RWPE2 (cell line): ENCODE results near the gene FANCC.
A peak's percentile ranks its signal among the peaks of the same experiment; 100 is the strongest.

Experiments
- ATAC-seq: fragments of 200-7000 bp; cut with Tn5 transposase; 3 replicates; pipeline ENCODE4 v1.9.1; 2021; ENCODE audit warnings: low read depth
- DNase-seq: peaks from one replicate; pipeline ENCODE4 v3.0.0-alpha.2; 2020; ENCODE audit warnings: low spot score
- H3K27ac ChIP-seq: fragments of 450-650 bp; 2 replicates; pipeline ENCODE4 v1.5.1; 2017; ENCODE audit warnings: mild to moderate bottlenecking; ENCODE audit not compliant: poor library complexity, severe bottlenecking
- H3K27me3 ChIP-seq: fragments of 250-450 bp; sonication (Bioruptor Pico); 2 replicates; pipeline ENCODE4 v1.5.1; 2021; ENCODE audit warnings: mild to moderate bottlenecking, moderate library complexity; ENCODE audit not compliant: insufficient read depth, poor library complexity, severe bottlenecking
- H3K36me3 ChIP-seq: fragments of 250-450 bp; sonication (Bioruptor Pico); 2 replicates; pipeline ENCODE4 v1.5.1; 2020; ENCODE audit warnings: low read depth, mild to moderate bottlenecking, moderate library complexity
- H3K4me1 ChIP-seq: fragments of 250-450 bp; sonication (Bioruptor Pico); 2 replicates; pipeline ENCODE4 v1.5.1; 2021; ENCODE audit warnings: mild to moderate bottlenecking, moderate library complexity; ENCODE audit not compliant: insufficient read depth, poor library complexity, severe bottlenecking
- H3K4me3 ChIP-seq: fragments of 250-450 bp; sonication (Bioruptor Pico); 2 replicates; pipeline ENCODE4 v1.5.1; 2021; ENCODE audit warnings: mild to moderate bottlenecking, moderate library complexity; ENCODE audit not compliant: severe bottlenecking
- H3K9me3 ChIP-seq: fragments of 250-450 bp; sonication (Bioruptor Pico); 2 replicates; pipeline ENCODE4 v1.5.1; 2021; ENCODE audit warnings: mild to moderate bottlenecking, moderate library complexity; ENCODE audit not compliant: severe bottlenecking
- TF ChIP-seq, protein P1 (sequence below): fragments of 450-650 bp; IDR thresholded peaks from one replicate; pipeline ENCODE4 v1.5.1; 2017; ENCODE audit warnings: mild to moderate bottlenecking, moderate library complexity; ENCODE audit not compliant: poor library complexity, severe bottlenecking

The FANCC gene

DNA sequence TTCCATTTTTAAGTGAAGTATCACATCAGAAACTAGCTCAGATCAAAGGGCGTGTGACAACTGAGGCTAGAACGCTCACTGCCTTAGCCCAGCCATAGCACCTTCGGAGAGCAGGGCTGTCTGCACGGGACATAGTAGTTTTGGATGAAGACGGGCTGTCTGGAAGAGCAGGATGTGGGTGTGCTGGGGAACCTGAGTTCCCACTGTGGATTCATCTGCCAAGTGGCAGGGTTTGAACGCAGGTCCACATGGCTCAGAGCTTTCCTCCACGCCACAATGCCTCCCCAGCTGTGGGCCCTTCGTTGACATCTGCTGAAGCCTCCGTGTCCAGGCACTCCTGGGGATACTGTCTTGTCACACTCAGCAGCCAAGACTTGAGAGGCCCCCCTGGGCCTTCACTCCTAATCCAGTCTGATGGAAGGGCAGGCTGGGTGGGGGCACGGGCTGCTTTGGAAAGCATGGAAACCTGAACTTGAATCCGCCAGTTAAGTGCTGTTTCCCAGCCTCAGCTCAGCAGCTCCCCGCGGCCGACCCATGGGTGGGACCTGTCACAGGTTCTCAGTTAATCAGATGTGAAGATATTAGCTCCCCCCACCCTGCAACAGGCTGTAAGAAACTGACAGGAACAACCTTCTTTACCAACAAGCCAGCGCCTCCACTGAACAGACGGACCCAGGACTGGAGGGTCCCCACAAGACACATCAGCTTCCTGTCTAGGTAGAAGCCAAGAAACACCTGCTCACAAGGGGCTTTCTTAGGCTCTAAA is 228.1 kb downstream of the FANCC start:
- Histone ChIP-seq H3K9me3 (no peaks in the 10 kb centered on the region), H3K4me1 (peaks cover 22% of the 10 kb centered on the region), H3K36me3 (peaks cover 27% of the 10 kb centered on the region), H3K27me3 (no peaks in the 10 kb centered on the region), H3K4me3 (no peak overlapping the region), H3K27ac (peak overlapping the region; percentile 94)
- DNase-seq (no peak), ATAC-seq (no peak)
- TF ChIP-seq, protein P1, sequence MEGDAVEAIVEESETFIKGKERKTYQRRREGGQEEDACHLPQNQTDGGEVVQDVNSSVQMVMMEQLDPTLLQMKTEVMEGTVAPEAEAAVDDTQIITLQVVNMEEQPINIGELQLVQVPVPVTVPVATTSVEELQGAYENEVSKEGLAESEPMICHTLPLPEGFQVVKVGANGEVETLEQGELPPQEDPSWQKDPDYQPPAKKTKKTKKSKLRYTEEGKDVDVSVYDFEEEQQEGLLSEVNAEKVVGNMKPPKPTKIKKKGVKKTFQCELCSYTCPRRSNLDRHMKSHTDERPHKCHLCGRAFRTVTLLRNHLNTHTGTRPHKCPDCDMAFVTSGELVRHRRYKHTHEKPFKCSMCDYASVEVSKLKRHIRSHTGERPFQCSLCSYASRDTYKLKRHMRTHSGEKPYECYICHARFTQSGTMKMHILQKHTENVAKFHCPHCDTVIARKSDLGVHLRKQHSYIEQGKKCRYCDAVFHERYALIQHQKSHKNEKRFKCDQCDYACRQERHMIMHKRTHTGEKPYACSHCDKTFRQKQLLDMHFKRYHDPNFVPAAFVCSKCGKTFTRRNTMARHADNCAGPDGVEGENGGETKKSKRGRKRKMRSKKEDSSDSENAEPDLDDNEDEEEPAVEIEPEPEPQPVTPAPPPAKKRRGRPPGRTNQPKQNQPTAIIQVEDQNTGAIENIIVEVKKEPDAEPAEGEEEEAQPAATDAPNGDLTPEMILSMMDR, result no peak

DNA sequence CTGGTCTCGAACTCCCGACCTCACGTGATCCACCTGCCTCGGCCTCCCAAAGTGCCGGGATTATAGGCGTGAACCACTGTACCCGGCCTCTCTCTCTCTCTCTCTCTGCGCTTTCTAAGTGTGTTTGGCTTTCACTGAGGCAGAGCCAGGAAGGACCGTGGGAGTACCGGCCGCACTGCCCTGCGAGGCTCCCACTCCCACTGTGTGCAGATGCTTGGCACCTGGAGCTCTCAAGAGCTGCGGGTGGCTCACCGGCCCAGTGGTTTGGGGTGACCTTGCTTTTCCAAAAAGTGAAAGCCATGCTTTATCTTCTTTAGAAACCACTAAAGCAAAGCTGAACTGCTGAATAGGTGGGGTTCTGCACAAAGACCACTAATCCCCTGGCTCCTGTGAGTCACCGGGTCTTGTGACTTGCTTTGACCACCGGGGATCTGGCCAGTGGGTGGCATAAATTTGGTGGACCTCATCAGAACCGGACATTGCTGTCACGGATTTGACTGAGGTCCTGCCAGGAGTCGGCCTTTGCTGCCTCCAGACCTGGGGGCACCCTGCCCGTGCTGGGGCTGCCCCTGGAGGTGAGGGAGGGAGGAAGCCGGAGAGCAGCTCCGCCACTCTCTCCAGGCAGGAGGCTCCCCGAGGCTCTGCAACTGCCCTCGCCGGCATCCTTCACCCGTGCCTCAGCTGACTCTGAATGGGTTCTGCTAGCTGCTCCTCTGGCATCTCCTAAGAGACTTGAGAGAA is 228.9 kb downstream of the FANCC start:
- Histone ChIP-seq H3K27ac (peak overlapping the region; percentile 94), H3K9me3 (no peaks in the 10 kb centered on the region), H3K4me1 (peaks cover 22% of the 10 kb centered on the region), H3K36me3 (peaks cover 30% of the 10 kb centered on the region), H3K4me3 (no peak overlapping the region), H3K27me3 (no peaks in the 10 kb centered on the region)
- ATAC-seq (no peak), DNase-seq (no peak)
- TF ChIP-seq, protein P1, result no peak

- peak overlapping the region; percentile 94 for H3K27ac ChIP-seq
- TF ChIP-seq, protein P1, result peak; percentile 41
Observed at GRCh38 chr9:95087659-95088242, 229.8 kb downstream of the FANCC start.

DNA sequence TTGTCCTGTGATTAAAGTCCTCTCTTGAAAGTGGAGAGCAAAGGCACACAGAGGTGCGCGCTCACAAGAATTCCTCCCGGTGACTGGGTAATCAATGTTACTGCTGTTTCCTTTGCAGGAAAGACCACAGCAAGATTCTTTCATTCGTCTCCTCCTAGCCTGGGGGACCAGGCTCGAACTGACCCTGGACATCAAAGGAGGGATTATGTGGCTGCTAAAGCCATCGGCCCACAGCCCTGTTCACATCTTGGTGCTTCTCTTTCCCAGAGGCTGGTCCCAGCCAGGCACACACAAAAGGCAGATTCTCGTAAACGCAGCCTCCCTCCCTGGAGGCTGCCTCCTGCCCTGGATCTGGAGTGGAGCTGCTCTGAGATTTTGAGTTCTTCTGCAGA is 230.9 kb downstream of the FANCC start:
- no peaks in the 10 kb centered on the region for H3K9me3 ChIP-seq
- no peak overlapping the region for H3K27ac ChIP-seq
- peaks cover 44% of the 10 kb centered on the region for H3K36me3 ChIP-seq
- H3K27me3 ChIP-seq, result no peaks in the 10 kb centered on the region
- DNase-seq, result no peak
- TF ChIP-seq, protein P1, result no peak
- H3K4me3 ChIP-seq, result no peak overlapping the region
- no peak for ATAC-seq
- peaks cover 9% of the 10 kb centered on the region for H3K4me1 ChIP-seq

More at GRCh38 chr9:95087659-95088242, 229.8 kb downstream of the FANCC start:
- peaks cover 32% of the 10 kb centered on the region for H3K36me3 ChIP-seq
- DNase-seq (no peak), ATAC-seq (peak; percentile 19; the same call in 2 of the 3 replicates)
- peaks cover 21% of the 10 kb centered on the region for H3K4me1 ChIP-seq
- no peaks in the 10 kb centered on the region for H3K27me3 ChIP-seq
- H3K4me3 ChIP-seq, result no peak overlapping the region
- no peaks in the 10 kb centered on the region for H3K9me3 ChIP-seq
